ENCODE results near the gene FCRL2.

Gene FCRL2

DNA sequence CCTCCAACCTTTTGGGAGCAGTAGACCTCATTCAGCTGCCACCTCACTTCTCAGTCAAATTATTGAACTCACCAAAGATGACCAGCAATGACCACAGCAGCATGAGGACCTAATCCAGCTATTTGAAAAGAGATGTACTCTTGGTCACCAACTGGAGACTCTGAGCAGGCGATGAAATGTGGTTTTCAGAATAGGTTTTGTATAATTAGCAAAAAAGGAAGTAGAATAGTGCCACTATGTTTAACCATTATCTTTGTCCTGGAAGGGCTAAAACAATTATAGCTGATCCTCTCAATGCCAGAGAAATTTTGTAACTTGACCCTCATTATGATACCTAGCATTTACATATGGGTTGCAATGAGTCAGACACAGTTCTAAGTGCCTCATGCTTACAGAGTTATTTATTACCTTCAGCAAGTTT, at the start of gene FCRL2:
TSS of gene FCRL2 (minus strand) at position 162 of the 421 bp plus-strand sequence. CDS start at position 103, 59 bp downstream.
- no peak for DNase-seq (ENCODE audit: low read depth in 3 of 3)

DNA sequence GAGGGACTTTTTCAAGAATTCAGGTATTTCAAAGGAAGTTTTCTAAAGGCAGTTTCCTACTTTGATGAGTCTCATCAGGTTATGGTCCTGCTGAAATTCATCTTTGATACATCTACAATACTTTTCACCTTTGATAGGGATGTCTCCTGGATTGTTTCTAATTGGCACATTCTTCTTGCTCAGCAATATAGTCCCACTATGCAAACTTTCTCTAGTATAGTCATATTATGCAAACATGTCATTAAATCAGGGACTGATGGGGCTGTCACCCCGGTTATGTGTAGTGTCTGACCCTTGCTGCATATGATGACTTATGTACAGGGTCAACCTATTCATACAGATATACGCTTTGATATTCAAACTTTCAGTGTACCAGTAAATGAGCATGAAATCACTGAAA, 43.4 kb upstream of the FCRL2 start:
- DNase-seq (ENCODE audit: low read depth in 3 of 3): no peak

DNA sequence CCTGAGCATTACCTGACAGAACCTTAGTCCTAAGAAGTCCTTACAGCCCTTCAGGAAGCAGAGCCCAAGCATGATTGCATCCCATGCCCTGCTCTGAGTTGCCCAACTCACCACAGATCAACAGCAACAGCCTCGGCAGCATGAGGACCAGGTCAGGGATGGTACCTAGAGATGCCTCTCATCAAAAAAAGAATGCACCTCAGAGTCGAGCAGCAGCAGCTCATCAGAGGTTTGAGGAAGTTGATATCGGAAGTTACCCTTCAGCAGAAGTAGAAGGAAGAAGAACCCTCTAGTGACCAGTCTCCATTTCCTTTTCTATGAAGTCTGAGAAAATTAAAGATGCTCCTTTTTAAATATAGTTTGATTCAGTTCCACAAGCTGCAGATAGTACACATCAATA, 43.0 kb upstream of the FCRL2 start, which contains the start of gene FCRL1:
TSS of gene FCRL1 (minus strand) at position 225 of the 400 bp plus-strand sequence. CDS start at position 142, 83 bp downstream.
- no peak for DNase-seq (ENCODE audit: low read depth in 3 of 3)

DNA sequence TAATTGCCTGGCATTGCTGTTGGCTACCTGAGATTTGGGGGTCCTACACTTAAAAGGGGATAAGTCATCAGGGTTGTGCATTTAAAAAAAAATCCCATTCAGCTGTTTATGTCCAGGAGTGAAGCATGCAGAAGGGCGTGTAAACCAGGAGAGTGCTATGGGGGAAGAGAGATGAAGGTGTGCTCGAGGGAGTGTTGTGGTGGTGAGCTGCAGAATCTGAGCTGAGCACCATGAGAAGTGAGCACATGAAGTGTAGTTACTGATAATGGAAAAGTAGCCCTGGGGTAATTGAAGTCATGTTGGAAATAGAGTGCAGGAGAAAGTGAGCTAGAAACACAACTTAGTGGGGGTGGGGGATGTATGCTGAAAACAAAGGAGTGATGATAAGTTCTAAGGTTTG, 42.3 kb upstream of the FCRL2 start:
- no peak for DNase-seq (ENCODE audit: low read depth in 3 of 3)

DNA sequence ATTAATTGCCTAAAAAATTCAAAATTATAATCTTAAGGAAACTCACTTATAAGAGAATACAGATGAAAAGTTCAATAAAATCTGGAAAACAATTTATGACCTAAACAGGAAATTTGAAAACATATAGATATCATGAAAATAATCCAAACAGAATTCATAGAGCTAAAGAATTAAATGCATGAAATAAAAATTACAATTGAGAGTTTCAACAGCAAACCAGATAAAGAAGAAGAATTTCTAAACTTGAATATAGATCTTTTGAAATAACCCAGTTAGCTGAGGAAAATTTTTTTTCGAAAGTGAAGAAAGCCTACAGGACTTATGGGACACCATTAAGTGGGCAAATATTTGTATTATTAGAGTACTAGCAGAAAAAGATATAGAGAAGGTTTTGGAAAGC, 36.3 kb upstream of the FCRL2 start:
- DNase-seq (ENCODE audit: low read depth in 3 of 3): no peak

DNA sequence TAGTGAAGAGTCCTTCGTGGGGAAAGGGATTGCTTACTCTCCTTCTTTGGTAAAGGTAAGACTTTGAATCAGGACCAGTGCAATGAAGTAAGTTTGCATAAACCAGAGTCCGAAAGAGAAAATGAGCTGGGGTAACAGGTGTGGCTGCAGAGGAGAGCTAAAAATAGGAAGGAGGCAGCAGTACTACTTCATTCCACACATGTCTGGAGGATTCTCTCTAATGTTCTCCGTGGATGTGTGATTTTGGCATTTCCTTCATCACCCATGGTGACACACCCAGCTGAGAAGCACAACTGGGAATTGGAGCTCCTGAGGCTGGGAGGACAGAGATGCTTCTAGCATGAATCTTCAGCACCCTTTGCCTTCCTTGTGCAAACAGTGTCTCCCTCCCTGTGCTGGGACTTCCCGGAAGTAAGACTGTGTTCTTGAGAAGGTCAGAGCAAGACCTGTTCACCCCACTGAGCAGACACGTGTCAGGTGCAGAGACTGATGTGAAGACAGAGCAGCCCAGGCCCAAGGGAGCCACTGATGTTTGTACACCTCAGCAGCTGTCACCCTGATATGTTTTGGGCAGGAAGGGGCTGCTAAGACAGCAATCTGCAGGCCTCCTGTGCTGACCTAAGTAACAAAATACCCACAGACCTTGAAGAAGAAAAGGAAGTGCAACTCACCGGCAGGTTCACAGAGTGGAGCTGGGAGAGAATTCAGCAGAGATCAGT, 29.7 kb upstream of the FCRL2 start:
- no peak for DNase-seq (ENCODE audit: low read depth in 3 of 3)

GRCh38 chr1:157803851-157804250, 26.9 kb upstream of the FCRL2 start:
- DNase-seq (ENCODE audit: low read depth in 3 of 3): no peak

GRCh38 chr1:157799996-157800395, 23.1 kb upstream of the FCRL2 start:
- no peak for DNase-seq (ENCODE audit: low read depth in 3 of 3)

GRCh38 chr1:157798211-157798610, 21.3 kb upstream of the FCRL2 start:
- DNase-seq (ENCODE audit: low read depth in 3 of 3): no peak

DNA sequence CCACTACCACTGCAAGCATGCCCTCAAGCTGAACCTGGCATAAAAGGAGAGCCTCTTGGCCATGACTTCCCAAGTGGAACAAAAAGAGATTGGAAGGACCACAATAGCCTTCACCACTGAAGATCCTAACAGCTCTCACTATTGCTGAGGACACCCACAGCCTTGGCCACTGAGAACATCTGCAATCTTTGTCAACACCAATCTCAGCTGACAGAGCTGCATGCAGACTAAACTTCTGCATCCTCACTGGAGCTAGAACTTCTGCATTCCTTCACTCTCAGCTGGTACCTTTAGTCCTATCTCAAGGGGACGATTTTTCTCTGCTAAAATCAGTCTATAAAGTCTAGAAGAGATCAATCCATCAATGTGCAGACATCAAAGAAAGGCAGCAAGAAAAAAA, 8.3 kb upstream of the FCRL2 start:
- no peak for DNase-seq (ENCODE audit: low read depth in 3 of 3)

DNA sequence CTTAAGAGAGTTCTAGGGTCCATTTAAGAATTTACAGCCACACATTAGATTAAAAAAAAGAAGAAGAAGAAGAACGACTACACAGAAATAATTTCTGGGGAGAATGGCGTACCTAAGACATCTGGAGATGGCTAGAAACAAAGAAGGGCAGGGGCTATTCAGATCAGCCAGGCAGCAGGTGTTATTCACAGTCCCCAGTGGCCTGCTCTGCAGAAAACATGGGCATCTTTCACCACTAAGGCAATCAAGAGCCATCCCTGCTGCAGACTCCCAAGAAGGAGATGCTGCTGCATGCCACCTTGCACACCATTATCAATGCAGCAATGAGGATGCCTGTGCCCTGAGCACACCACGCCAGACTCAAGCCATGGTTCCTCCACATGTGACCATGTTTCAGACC, 7.9 kb upstream of the FCRL2 start:
- DNase-seq (ENCODE audit: low read depth in 3 of 3): no peak

GRCh38 chr1:157782931-157783330, 6.0 kb upstream of the FCRL2 start:
- DNase-seq (ENCODE audit: low read depth in 3 of 3): no peak

DNA sequence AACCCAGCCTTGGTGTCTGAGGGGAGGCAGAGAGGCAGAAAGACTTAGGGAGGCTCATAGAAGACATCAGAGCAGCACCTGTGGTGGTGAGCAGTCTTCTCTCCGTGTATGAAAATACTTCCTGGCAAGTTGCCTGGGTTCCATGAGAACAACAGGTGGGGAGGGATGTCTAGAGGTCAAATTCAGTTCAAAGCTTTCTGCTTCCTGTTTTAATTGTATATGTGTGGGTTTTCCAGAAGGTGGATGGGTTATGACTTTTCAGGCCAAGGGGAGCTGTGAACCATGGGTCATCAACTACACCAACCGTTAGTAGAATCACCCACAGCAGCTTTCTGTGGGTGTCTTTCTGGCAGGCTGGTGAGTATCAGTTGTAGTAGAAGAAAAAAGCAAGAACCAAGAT, 4.1 kb upstream of the FCRL2 start:
- DNase-seq (ENCODE audit: low read depth in 3 of 3): no peak

GRCh38 chr1:157775101-157775870, 1.6 kb downstream of the FCRL2 start:
- no peak for DNase-seq (ENCODE audit: low read depth in 3 of 3)

DNA sequence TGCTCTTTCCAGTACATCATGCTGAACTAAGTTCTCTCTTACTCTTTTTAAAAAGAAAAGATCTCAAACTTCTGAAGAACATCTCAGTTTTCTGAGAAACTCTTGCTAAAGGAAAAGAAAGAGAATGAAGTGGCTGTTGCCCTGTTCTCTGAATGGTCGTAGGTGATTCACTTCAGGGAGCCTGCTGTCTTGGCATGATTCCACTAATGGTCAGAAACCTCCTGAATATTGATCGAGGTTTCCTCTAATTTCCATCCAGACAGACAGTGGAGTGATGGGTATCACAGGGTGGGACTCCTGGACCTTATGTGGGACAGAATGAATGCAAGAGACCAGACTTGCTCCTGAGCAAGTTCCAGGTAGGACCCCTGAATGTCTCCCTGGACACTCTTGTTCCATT, 2.5 kb downstream of the FCRL2 start:
- no peak for DNase-seq (ENCODE audit: low read depth in 3 of 3)

DNA sequence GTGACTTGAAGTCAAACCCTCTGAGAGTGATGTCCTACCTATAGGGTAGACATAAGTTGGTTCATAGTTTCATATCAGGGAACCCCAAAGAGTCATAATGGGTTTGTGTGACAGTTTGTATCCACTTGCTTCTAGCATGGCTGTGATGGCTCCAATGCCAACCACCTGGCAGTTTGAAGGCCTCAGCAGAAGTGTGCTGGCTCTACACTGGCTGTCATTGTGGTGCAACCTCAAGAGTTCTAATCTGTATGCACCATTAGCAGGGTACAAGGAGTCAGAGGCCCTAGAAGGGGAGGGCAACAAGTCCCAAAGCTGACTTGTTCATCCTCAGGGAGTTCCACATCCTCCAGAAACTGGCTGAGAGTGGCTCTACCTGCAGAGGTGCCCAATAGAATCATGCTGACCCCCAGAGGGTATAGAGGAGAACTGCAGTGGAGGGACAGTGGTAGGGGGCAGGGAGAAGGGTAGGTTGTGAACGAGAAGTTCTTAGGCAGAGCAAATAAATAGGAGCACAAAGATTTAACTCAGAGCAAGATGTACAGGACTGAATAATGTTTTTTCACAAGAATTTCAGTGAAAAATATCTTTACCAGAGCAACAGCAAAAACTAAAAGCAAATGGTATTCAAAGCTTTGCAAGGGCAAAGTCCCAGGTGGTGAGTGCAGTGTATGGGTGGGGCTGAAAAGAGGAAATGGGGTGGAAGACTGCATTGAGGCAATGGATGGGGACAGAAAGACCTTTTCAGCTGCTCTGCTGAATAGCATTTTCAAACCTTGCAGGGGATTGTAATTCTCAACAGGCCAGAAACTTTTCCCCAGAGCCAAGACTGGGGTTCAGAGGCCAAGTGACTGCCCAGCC, 3.2 kb downstream of the FCRL2 start:
- no peak for DNase-seq (ENCODE audit: low read depth in 3 of 3)

GRCh38 chr1:157771661-157772425, 5.1 kb downstream of the FCRL2 start:
- no peak for DNase-seq (ENCODE audit: low read depth in 3 of 3)

- DNase-seq (ENCODE audit: low read depth in 3 of 3): no peak
These were observed 6.4 kb downstream of the FCRL2 start for GRCh38 chr1:157770442-157771043.

GRCh38 chr1:157766792-157767191, 10.1 kb downstream of the FCRL2 start:
- no peak for DNase-seq (ENCODE audit: low read depth in 3 of 3)

- DNase-seq (ENCODE audit: low read depth in 3 of 3): no peak
These were observed 18.9 kb downstream of the FCRL2 start for GRCh38 chr1:157758018-157758417.

GRCh38 chr1:157753611-157754010, 23.3 kb downstream of the FCRL2 start:
- DNase-seq (ENCODE audit: low read depth in 3 of 3): no peak
